Stimulated activated CD8-positive, alpha-beta memory T cell treated with anti-CD3 and anti-CD28 coated beads, Interleukin-2, amount 100 ng/mL, for 1 hour (primary cell): ENCODE data around the gene RBM4.

Experiments used
- DNase-seq, 2 donors: peaks; one replicate each; pipeline ENCODE4 v3.0.0-alpha.2; 2020; ENCODE audit warnings: low read depth in 2 of 2

Gene RBM4

GRCh38 chr11:66688561-66689534, 50.3 kb downstream of the RBM4 start:
- no peak for DNase-seq

DNA sequence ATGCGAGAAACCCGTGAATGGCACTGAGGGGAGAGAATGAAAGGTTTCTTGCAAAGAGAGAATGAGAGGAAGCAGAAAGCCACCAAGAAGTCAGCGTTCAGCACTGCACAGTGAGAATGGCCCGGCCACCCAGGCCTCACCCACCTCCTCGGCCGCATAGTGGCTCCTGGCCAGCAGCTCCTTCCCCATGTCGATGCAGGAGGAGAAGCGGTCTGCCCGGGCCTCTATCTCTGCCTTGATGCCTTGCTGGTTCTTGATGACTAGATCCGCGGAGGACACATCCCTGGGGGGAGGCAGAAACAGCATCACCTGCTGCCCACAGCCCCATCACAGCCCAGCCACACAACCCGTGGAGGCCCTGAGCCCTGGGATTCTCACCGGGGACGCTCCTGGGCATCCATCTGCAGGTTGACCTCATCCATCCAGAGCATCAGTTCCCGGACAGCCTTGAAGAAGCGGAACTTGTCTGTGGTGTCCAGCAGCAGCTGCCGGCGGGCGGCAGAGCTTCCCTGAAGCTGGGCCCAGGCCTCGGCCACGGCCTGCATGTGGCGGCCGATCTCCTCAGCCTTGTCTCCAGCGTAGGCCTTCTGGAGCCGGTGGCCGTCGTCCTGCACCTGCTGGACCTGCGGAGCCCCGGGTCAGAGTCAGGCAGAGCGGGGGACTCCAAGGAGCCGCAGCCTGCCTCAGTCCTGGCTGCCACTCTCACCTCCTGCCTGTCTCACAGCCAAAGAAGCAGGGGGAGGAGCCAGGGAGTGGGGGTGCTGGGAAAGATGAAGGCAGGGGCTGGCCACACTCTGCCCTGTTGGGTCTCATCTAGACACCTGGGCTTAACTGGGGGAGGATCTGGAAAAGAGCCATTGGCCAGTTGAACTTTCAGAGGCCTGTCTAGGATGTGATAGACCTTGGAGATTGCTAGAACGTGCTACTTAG, 51.4 kb downstream of the RBM4 start:
- no peak for DNase-seq

DNA sequence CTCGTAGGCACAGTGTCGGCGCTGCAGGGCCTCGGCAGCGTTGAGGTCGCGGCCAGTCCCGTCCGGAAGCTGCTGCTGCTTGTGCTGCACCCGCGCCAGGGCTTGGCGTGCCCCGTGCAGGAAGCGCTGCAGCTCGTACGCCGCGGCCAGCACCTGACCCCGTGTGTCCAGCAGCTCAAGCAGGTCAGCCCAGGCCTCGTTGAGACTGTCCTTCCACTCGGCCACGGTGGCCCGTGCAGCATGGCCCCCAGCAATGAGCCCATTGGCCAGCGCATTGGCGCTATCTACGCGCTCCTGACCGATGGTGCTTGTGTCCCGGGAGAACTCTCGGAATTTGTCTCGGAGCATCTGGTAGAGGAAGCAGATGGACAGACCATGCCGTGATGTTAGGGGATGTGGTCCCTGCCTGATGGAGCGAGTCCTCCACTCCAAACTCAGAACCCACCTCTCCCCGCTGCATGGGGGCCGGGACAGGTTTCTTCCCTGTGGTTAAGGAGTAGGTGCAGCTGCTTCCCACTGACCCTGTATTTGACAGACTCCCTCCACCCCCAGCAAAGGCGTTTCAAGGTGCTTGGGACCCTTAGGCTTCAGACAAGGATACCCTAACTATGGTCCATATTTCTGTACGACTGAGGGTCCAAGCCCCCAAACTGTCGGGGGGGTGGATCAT, 52.9 kb downstream of the RBM4 start:
- DNase-seq = no peak

- no peak for DNase-seq
Measured at GRCh38 chr11:66692446-66692845, 53.9 kb downstream of the RBM4 start.

DNA sequence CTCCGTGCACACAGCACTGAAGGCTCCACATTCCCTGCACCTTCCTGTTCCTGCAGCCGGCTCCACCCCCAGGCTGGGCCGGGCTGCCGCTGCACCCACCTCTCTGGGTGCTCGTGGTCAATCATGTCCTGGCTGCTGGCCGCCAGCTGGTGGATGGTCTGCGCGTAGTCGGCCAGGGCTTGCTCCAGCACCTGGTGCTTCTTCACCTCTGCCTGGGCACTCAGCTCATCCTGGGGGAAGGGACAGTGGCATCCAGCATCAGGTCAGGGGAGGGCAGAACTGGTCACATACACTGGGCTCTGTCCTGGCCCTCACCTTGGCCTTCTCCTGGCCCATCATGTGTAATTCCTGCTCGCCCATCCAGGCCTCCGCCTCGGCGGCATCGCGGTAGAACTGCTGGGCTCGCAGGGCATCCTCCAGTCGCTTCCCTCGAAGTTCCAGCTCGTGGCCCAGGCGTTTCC, 54.4 kb downstream of the RBM4 start:
- no peak for DNase-seq

- no peak for DNase-seq
Measured at GRCh38 chr11:66693356-66694055, 55.0 kb downstream of the RBM4 start.

- no peak for DNase-seq
Measured at GRCh38 chr11:66694056-66694410, 55.5 kb downstream of the RBM4 start.

DNA sequence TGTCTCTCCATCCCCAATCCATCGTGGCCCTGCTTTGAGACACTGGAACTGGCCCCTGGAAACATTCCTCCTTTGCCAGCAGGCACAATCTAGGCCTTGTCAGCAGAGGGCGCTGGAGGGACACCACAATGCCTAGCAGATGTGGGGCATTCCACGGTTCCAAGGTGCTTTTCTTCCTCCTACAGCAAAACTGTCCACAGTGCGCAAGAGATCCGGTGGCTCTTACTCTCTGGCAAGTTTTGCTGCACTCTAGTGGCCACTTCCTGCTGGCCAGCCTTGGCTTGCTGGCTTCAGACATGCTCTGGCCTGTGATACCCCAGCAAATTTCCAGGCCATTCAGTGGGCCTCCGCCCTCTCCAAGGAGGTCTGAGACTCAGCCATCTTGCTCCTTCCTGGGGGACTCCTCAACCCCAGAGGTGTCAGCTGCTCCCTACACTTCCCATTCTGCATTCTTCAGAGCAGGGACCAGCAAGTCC, 56.3 kb downstream of the RBM4 start:
- DNase-seq = peak; percentile 56 to 74
